HS-27A (cell line): ENCODE measurements around the gene CNTN1.

Experiments
- DNase-seq: peaks from one replicate; pipeline ENCODE4 v3.0.0-alpha.2; 2012; ENCODE audit warnings: low read depth, missing footprints

Gene CNTN1

GRCh38 chr12:40770781-40771180 lies 78.5 kb downstream of the CNTN1 start:
- DNase-seq: no peak

GRCh38 chr12:40775661-40776060 lies 83.4 kb downstream of the CNTN1 start:
- DNase-seq: no peak

GRCh38 chr12:40784102-40784501 lies 91.9 kb downstream of the CNTN1 start:
- no peak for DNase-seq

- no peak for DNase-seq
Observed at GRCh38 chr12:40788276-40788675, 96.0 kb downstream of the CNTN1 start.

- no peak for DNase-seq
Observed at GRCh38 chr12:40792792-40793386, 100.7 kb downstream of the CNTN1 start.

- DNase-seq: no peak
Observed at GRCh38 chr12:40793471-40793870, 101.2 kb downstream of the CNTN1 start.

GRCh38 chr12:40794087-40794486 lies 101.8 kb downstream of the CNTN1 start:
- no peak for DNase-seq

GRCh38 chr12:40801082-40801481 lies 108.8 kb downstream of the CNTN1 start:
- DNase-seq: no peak

- no peak for DNase-seq
Observed at GRCh38 chr12:40801861-40802260, 109.6 kb downstream of the CNTN1 start.

- no peak for DNase-seq
Observed at GRCh38 chr12:40802656-40803055, 110.4 kb downstream of the CNTN1 start.

GRCh38 chr12:40819436-40820108 lies 127.3 kb downstream of the CNTN1 start:
- DNase-seq: no peak

- no peak for DNase-seq
Observed at GRCh38 chr12:40820794-40821484, 128.7 kb downstream of the CNTN1 start.

- DNase-seq: no peak
Observed at GRCh38 chr12:40825156-40825555, 132.9 kb downstream of the CNTN1 start.

GRCh38 chr12:40827683-40828592 lies 135.7 kb downstream of the CNTN1 start:
- no peak for DNase-seq

- no peak for DNase-seq
Observed at GRCh38 chr12:40828593-40828990, 136.4 kb downstream of the CNTN1 start.

GRCh38 chr12:40829738-40830144 lies 137.5 kb downstream of the CNTN1 start:
- DNase-seq: no peak

GRCh38 chr12:40831916-40832315 lies 139.7 kb downstream of the CNTN1 start:
- DNase-seq: no peak

- no peak for DNase-seq
Observed at GRCh38 chr12:40832668-40833067, 140.4 kb downstream of the CNTN1 start.

- DNase-seq: no peak
Observed at GRCh38 chr12:40833818-40834217, 141.6 kb downstream of the CNTN1 start.

- DNase-seq: no peak
Observed at GRCh38 chr12:40834321-40834720, 142.1 kb downstream of the CNTN1 start.

- no peak for DNase-seq
Observed at GRCh38 chr12:40837891-40838429, 145.7 kb downstream of the CNTN1 start.

GRCh38 chr12:40843495-40843894 lies 151.3 kb downstream of the CNTN1 start:
- no peak for DNase-seq
